GM21515 (cell line): ENCODE measurements around the gene FRMD1.

ENCODE experiments used
- ATAC-seq: cut with Tn5 transposase; IDR thresholded peaks from one replicate; pipeline ENCODE4 v1.9.1; 2021; ENCODE audit not compliant: unreplicated experiment

FRMD1 gene

DNA sequence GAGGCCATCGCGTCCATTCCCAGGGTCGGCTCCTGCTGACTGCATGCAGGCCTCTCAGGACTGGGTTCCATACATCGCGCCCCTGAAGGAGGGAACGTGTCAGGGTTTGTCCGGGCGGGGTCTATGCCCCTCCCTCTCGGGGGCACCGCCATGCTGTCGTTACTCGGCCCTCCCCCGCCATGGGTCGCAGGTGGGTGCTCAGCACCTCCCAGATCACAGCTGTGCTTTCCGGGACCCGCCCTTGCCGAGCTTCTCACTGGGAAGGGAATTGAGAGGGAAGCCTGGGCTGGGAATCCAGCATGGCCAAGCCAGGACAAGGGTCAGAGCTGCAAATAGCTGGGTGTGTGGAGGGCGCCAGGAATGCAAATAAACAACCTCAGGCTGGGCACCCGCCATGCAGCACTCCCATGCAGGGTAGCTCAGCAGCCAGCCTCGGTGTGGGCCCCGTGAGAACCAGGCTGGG lies at the start of gene FRMD1:
Gene FRMD1, minus strand, starts transcription at position 270 of the 463 bp plus-strand sequence. Its CDS starts 118 bp downstream, at position 152.
- no peak for ATAC-seq

DNA sequence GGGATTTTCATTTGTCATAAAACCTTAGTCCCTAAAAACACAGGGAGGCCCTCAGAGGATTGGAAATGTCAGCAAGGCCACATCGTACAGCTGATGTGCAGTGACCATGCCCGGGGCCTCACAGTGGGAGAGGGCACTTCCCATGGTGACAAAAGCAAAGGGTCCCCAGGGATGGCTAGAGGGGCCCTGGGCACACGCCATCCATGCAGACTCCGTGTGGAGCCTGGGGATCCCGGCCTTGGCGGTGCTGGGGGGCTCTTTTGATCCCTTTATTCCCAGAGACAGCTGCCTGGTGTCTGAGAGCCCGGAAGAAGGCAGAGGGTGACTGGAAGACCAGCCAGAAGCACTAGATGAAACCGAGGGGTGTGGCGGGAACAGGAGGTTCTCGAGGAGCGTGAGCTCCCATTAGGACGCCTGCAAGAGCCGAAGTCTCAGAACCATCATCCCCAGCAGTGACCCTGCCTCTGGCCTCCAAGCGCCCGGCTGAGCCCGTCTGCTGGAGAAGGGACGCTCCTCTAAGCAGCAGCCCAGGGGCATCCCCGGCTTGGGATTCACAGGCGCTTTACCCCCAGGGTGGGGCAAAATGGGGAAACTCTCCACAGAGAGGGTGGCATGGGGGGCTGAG lies 49.1 kb upstream of the FRMD1 start:
- no peak for ATAC-seq

DNA sequence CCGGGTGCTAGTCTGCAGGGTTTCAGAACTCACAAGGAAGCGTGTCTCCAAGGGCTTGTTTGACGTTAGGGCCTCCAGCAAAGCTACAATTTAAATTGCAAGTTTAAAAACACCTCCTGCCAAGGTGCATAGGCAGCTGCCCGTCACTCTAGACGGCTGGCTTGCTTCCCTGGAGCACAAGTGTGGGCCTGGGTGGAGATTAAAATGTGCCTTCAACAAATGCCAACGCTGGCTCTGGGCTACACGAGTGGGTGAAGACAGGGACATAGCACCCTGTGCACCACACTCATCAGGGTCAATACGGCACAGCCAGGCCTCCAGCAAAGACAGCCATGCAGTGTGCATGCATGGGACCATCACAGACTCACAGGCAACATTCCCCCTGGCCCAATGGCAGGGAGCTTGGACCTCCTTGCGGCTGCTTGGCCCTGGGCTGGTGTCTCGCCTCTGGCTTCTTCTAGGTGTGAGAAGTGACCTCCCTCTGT lies 48.4 kb upstream of the FRMD1 start:
- ATAC-seq, result no peak

DNA sequence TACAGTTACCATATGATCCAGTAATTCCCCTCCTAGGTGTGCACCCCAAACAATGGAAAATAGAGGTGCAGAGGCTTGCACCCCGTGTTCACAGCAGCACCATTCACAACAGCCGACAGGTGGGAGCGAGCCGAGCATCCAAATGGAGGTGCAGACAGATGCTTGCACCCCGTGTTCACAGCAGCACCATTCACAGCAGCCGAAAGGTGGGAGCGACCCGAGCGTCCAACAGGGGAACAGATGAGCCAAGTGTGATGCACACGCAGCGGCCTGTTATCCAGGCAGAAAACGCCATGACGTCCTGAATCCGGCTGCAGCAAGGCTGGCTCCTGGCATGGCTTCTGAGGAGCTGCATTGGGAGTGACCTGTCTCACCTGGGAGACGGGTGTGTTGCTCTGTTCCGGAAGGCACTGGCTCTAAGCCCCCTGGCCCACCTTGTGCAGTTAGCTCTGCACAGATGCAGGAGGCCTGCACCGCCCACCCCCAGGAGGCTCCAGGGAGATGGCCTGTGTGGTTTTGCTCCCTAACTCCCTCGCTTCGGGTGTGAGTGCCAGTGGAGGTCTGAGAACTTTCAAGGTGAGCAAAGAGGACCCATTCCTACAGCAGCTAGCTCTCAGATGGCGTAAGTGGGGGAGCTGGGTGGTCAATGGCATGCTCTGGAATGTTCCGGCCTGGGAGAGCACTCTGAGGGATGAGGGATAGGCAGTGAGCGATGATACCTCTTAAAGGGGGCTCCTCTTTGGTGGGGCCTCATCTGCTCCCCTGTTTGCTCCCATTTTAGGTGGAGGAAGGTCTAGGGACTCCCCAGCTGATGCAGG lies 47.8 kb upstream of the FRMD1 start:
- ATAC-seq, result no peak

DNA sequence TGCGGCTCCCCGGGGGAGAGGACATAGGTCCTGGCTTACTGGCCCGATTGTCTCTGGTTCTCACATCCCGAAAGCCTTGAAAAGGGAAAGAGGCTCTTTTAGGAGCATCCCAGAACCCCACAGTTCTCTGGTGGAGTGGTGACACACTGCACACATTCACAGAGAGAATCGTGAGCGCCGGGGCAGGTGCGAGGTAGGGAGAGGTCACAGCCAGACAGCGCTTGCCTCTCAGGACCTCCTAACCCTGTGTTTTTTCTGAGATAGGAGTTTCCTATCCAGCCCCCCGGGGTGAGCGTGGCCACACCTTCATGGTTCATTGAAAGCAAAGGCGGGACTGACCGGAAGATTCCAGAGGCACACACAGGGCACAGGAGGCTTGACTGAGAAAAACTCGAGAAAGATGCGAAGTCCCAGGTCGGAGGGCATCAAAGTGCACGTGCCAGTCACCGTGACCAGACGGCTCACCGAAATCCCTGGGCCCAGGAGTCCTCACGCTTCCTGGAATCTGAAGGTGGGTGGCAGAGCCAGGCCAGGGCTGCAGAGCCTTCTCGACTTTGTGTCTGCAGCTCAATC lies 46.5 kb upstream of the FRMD1 start:
- no peak for ATAC-seq

DNA sequence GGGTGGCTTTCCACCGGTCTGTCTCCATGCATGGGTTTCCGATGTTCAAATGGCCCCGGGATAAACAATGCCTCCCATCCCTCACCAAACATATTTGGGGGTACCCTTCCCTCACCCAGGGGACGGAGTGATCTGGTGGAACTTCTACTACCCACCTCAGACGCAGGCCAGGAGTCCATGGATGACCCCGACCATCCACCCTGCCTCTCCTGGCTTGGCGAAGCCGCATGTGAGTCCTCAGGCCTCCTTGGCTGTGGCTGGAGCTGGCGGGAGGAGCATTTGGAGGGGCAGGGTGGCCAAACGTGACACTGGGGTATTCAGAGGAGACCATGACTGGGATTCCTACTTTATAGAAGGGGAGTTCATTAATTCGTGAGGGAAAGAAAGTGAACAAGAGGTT lies 45.9 kb upstream of the FRMD1 start:
- no peak for ATAC-seq

DNA sequence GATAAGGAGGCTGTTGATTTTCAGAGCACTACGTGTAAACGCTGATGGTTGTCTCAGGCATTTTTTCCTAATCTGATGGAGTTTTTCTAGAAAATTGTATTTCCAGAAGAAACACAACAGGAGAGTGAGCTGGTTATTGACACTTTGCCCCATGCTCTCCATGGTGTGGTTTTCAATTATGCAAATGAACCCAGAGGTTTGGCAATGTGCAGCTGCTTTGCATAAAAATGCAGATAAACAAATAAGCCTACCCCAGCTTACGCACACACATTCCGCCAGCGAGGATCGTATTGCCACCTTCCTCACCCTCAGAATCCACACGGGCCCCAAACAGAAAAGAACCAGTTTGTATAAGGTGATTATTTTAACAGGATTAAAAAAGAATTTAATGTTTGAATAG lies 45.1 kb upstream of the FRMD1 start:
- ATAC-seq, result no peak

DNA sequence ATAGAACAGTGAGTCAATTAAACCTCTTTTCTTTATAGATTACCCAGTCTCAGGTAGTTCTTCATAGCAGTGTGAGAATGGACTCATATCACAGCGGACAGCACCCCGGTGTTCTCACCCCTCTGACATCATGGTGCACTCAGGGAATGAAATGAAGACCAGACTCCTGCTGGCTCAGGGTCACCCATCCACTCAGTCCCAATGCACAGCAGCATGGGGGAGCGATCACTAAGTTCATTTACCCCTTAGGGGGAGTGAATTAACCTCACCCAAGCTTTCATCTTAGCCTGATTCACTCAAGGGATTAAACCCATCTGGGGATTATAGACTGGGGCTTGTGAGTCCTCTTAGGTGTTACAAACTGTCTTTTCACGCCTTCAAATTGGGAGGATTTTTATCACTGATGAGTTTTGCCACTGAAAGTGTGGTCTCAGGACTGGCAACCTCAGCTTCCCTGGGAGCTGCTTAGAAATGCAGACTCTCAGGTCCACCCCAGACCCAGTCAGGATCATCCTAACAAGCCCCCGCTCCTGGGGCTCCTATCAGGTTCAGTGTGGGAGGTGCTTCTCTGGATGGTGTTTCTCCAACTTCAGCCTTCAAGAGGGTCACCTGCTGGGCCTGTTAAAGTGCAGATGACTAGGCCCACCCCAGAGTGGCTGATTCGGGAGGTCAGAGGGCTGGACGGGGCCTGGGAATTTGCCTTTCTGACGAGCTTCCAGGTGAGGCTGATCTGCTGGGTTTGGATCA lies 44.3 kb upstream of the FRMD1 start:
- no peak for ATAC-seq

DNA sequence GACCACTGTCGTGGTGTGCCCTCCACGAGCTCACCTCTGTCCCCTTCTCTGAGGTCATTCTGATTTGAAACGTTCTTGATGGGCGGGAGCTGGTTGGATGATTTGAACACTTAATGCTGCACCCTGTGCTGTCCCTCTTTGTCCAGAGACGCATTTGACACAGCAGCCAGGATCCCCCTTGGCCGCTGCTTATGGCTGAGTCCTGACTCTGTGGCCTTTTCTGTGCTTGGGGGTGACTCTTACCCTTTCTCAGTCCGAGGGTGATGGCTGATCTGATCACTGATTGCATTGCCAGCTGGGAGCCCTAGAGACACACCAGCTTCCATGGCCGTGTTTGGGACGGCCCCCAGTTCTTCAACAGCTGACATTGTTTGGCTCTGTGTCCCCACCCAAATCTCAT lies 43.5 kb upstream of the FRMD1 start:
- ATAC-seq, result no peak

DNA sequence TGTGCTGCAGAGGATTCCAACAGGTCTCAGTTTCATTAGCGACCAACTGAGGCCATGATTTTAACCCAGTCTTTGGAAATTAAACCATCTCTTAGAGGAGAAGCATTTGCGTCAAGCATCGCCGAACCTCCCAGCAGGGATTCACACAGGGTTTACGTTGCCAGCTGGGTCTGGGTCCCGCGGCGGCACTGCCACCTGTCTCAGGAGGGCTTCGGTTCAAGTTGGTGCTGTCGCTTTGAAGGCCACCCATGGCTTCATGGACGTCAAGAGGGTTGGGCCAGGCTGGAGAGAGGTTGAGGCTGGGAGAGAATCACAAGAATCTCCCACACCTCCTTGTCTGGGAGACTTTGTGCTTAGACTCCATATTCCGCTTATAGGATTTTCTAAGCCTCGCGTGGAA lies 43.0 kb upstream of the FRMD1 start:
- ATAC-seq, result no peak

DNA sequence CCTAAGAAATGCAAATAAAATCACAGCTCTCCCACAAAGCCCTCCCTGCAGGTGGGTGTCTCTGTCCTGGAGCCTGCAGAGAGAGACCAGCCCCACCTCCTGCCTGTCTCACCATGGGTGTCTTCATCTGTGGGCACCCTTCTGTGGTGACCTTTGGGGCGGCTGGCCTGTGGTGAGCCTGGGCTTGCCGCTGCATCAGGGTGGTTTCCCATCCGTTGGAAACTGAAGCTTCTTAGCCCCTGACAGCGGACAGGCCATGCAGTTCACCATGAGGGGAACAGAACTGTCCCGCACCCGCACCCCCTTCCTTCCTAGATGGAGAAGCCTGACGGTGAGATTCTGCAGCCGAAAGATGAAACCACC lies 42.3 kb upstream of the FRMD1 start:
- ATAC-seq, result no peak

DNA sequence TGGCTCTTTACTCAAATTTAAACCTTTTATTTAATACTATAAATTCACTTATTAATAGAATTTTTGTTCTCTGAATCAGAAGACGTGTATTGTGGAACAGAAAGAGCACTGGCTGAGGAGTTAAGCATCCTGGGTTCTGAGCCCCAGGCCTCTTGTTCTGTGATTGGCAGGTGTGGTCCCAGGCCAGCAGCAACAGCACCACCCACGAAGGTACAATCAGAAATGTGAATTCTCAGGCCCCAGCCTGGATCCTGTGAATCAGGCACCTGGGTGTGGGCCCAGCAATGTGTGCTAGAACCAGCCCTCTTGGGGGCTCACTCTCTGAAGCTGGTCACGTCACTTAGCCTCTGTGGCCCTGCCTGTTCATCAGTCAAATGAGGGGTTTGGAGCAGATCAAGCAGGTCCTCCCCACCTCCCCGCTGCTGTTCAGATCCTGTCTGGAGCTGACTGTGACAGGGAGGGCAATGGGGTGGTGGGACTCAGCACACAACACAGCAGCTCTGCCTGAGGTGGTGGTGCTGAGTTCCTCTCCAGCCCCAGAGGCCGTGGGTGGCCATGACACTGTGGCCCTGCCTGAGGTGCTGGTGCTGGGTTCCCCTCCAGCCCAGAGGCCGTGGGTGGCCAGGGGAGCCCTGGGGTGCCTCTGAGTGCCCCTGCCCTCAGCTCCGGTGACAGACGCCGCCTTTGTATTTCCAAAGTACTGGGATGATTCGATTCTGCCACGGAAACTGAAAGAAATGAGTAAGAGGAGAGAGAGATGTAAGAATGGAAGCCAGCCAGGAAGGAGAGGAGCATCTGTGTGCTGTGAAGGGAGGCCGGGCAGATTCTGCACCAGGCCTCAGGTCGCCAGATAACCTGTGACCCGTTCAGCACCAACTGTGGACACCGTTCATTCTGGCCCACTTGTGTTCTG lies 41.6 kb upstream of the FRMD1 start:
- no peak for ATAC-seq

DNA sequence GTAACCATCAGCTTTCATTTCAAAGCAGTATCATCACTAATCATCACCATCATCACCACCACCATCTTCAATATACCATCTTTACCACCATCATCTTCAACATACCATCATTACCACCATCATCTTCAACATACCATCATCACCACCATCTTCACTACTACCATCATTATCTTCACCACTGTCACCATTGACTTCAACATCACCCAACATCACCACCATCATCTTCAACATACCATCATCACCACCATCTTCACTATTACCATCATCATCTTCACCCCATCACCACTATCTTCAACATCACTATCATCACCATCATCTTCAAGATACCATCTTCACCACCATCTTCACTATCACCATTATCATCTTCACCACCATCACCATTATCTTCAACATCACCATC lies 40.5 kb upstream of the FRMD1 start:
- no peak for ATAC-seq

DNA sequence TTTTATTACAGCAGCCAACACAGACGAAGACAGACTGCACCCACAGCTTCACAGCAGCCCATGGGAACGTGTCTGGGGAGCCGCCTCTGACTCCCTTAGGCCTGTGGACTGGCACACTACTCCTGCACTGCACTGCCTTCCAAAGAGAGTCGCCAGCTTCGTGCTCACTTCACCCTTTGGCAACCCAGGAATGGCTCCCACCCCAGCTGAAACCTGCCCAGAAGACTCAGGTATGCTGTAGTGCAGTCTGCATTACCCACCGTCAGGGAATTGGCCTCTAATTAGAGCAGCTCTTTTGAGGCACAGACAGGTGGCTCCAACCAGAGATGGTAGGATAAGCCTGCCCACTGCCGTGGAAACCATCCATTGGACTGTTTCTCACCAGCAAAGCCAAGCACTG lies 39.9 kb upstream of the FRMD1 start:
- ATAC-seq, result no peak

DNA sequence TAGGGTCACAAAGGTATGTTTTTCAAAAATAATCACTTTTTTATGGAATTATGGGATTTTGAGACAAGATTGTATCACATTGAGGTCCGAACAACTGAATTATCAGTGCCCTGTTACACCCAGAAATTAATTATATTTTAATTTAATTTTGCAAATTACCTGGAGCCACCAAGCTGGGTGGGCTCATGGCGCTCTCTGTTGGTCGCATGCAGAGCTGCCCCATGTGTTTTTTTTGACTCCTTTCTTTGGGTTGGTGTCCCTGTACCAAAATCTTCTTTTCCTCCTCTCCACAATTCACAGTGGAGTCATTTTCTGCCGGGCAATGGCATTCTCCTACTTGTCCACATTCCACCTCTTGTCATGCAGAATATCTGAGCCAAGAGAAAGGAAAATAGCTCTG lies 38.9 kb upstream of the FRMD1 start:
- no peak for ATAC-seq

DNA sequence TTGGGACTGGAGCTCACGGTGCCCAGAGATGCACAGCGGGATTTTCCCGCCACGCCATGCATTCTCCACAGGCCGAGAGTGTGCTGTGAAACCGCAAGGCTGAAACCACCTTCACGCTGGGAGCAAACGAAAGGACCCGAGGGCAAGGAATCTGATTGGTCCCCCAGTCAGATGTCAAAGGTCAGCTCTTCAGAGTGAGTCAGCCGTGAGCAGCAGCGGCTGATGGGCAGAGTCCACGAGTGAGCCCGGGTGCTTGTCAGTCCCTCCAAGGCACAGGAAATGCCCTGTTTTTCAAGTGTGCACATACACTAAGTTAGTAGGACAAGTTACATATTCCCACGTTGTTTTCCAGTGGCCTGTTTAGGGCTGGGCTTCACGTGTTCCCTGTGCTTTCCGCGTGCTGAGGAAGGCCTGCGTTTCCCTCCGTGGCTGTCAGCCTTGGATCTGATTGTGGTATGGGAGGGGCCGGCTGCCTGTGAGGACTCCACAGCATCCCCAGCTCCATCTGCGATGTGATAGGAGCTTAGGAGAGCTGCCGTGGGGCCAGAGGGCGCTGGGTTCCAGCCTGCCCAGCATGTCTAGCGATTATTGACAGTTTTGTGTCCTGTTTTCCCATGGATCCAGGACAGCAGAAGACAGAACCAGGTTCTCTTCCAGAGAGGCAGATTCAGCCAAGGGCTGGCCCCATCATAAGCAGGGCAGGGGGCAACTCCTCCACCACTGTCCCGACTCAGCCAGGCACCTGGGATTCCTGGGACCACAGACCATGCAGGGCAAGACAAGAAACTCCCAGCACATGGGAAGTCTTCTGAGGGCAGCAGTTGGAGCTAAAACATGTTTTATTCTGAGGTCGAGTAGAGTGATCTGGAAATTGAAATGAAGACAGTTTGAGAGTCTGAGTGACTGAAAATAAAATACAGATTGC lies 38.2 kb upstream of the FRMD1 start:
- ATAC-seq, result no peak

DNA sequence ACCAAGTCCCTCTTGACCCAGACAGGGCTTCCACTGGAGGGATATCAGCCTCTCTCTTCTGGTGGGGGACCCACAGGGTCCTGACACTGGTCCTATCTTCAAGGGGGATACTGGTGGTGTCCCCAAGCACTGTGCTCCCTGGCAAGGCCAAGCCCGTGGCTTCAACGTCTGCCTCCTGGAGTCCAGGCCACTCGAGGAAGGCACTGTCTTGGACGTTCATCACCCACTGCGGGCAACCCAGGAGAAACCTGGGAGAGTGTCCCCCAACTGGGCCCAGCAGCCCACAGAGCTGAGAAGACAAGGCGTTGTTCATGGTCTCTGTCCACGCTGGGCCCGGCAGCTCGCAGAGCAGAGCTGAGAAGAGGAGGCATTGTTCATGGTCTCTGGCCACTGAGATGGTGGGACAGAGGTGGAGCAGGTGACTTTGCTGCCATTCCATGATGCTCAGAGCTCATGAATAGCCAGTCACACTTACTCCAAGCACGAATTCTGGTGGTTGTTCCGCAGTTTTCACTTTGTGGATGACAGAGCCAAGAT lies 37.5 kb upstream of the FRMD1 start:
- no peak for ATAC-seq

DNA sequence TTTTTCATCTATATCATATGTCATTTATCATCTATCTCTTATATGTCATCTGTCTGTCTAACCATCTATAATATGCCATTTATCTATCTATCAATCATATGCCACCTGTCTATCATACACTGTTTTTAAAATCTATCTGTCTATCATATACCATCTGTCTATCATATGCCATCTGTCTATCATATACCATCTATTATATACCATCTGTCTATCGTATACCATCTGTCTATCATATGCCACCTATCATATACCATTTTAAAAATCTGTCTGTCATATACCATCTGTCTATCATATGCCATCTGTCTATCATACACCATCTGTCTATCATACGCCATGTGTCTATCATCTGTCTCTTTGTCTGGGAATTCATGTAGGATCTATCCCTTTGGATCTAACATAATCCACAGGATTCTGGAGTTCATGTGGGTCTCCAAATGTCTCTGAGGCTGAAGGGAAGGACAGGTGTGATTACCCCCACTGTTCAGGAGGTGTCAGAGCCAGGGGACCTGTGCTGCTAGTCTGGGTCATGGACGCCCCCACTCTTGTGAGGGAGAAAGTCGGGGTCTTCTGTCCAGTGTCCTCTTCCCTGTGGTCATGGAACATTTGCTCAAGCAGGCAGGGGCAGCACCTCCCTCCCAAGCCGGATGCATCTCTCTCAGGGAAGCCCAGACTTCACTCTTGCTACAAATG lies 36.9 kb upstream of the FRMD1 start:
- ATAC-seq, result no peak

DNA sequence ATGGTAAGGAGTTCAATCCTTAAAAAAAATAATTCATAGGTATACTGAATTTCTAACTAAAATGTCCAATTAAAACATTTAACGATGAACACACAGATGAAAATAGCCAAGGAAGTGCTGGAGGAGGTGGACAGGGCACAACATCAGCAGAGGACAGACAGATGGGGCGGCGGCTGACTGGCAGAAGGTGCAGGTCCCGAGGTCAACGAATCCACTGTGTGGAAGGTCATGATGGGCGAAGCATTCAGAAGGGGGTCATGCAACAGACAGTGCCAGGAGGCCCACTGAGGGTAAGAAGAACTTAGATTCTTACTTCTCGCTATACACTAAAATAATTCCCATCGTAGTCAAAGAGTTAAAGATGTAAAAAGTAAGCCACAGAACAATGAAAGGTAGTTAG lies 34.2 kb upstream of the FRMD1 start:
- ATAC-seq, result no peak
